ENCODE data around the gene TADA3. TPM values are rescaled to one million over a fixed set of nuclear protein-coding genes. Genes with fewer than 3 reads are reported as not detected.

Gene TADA3
- total RNA-seq, 1 donor from 2014 or later: 45.3 TPM

DNA sequence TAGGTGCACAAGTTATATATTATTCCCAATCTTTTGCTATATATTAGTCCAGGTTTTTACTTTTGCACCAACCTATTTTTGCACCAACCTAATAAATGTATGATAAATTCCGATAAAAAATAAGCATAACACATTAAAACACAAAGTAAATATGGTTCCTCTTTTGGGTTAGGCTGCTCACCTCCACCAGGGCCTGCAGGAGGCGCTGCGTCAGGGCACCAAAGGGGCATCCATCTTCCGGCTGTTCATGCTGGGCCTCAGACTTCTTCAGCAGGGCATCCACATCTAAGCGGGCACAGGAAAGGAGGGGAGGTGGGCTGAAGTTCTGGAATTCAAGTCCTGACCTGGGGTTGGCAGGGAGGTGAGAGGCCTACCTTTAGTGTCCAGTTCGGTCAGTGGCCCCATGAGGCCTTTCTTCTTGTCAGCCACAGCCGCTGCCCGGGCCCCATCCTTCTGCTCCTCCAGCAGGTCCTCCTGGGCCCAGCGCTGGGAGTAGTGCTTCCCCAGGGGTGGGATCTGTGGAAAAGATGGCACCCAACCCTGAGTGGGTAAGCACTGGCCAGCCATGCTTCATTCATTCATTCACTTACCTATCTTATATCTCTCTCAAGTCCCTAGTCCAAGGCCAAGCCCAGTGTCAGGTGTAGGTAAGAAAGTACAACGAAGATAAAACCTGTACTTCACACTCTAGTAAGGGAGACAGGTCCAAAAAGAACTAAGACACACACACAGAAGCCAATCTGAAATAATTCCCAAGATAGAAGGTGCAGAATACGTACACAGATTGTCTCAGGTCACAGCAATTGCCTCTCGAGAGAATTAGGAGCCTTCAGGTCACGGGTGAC lies 5.2 kb downstream of the TADA3 start:
- H3K9me3 ChIP-seq (replicated peaks): no peaks in the 10 kb centered on the region
- no peak overlapping the region for H3K27ac ChIP-seq (replicated peaks)
- no peak overlapping the region for H3K4me3 ChIP-seq
- peaks cover 82% of the 10 kb centered on the region for H3K36me3 ChIP-seq
- TF ChIP-seq CTCF (IDR thresholded peaks at IDR 0.05; ENCODE audit: borderline replicate concordance): no peak
- peaks cover 17% of the 10 kb centered on the region for H3K4me1 ChIP-seq
- no peaks in the 10 kb centered on the region for H3K27me3 ChIP-seq (ENCODE audit: low read depth)
- intact Hi-C loops (cut with micrococcal nuclease): no loop called here
- DNase-seq: no peak

DNA sequence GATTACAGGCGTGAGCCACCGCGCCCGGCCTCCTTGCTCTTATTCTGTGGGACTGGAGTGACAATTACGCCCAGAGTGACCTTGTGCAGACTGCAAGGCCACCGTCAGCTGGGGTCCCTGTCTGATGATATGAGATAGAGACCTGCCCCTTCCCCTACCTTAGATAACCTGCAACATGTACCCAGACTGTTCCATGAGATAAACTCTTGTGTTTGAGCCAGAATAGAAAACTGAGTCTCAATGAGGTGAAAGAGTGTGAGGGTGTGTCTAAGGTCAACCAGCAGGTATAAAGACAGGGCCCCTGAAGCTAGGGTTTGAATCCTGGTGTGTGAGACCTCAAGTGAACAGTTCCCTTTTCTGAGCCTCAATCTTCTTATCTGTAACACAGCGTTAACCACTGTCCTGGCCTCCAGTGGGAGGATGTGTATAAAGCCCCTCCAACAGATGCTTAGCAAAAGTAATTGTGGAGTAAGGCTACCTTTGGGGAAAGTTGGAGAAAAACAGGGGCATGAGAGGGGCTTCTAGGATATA lies 6.0 kb downstream of the TADA3 start:
- no peaks in the 10 kb centered on the region for H3K9me3 ChIP-seq (replicated peaks)
- peaks cover 90% of the 10 kb centered on the region for H3K36me3 ChIP-seq
- H3K27me3 ChIP-seq (ENCODE audit: low read depth): no peaks in the 10 kb centered on the region
- DNase-seq: no peak
- no peak overlapping the region for H3K27ac ChIP-seq (replicated peaks)
- H3K4me1 ChIP-seq: peaks cover 10% of the 10 kb centered on the region
- TF ChIP-seq CTCF (IDR thresholded peaks at IDR 0.05; ENCODE audit: borderline replicate concordance): no peak
- intact Hi-C loops (cut with micrococcal nuclease): no loop called here
- no peak overlapping the region for H3K4me3 ChIP-seq

DNA sequence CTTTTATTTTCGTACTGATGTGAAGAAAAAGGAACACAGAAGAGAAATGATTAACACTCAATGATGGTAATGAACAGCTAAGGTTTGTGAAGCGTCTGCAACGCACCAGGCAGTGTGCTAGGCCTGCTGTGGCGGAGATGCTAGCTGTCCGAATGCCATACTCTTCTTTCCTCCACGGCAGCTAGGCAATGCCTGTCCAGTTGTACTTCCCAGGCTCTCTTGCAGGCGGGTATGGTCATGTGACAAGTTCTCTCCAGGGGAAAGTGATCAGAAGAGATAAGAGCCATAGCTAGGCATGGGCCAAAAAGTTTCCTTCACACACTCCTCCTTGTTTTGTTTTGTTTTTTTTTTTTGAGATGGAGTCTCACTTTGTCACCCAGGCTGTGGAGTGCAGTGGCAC lies 6.7 kb downstream of the TADA3 start:
- Histone ChIP-seq H3K27ac (replicated peaks) (no peak overlapping the region), H3K4me3 (no peak overlapping the region), H3K4me1 (peaks cover 3% of the 10 kb centered on the region), H3K27me3 (ENCODE audit: low read depth) (no peaks in the 10 kb centered on the region), H3K9me3 (replicated peaks) (no peaks in the 10 kb centered on the region), H3K36me3 (peaks cover 94% of the 10 kb centered on the region)
- DNase-seq: no peak
- intact Hi-C loops (cut with micrococcal nuclease): no loop called here
- TF ChIP-seq CTCF (IDR thresholded peaks at IDR 0.05; ENCODE audit: borderline replicate concordance): no peak

DNA sequence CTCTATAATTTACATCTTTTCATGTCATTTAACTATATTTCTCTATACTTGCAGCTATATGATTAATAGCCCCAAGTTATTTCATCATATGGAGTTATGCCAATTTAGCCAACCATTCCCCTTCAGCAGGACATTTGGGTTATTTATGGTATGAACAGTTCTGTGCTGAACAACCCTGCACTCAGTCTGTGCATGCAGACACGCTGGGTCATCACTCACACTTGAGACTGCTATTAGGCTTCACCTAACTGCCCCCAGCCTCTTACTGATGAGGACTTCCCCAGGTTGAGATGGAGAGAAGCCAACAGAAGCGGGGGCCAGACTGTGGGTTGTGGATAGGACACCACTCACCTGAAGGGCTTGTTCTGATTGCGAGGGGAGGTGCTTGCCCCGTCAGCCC lies 7.3 kb downstream of the TADA3 start:
- Histone ChIP-seq H3K4me3 (no peak overlapping the region), H3K9me3 (replicated peaks) (no peaks in the 10 kb centered on the region), H3K27me3 (ENCODE audit: low read depth) (no peaks in the 10 kb centered on the region), H3K36me3 (peaks cover 94% of the 10 kb centered on the region), H3K27ac (replicated peaks) (no peak overlapping the region), H3K4me1 (no peaks in the 10 kb centered on the region)
- DNase-seq: no peak
- no peak for TF ChIP-seq CTCF (IDR thresholded peaks at IDR 0.05; ENCODE audit: borderline replicate concordance)
- intact Hi-C loops (cut with micrococcal nuclease): no loop called here

DNA sequence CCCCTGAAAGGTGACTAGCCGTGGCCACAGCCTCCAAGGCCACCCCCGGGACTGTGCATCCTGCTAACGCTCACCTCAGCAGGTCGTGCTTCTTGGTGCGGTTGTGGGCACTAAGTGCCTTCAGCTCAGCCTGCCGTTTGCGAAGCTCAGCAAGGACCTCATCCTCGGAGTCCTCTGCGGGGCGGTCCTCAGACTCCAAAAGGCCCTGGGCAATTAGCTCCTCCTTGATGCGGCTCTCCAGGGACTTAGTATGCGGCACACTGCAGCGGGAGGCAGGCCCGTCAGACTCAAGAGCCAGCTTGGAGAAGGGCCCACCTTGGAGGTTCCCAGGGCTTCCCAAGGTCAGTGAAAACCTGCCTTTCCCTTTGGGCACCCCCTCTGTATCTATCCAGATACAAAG lies 8.3 kb downstream of the TADA3 start:
- Histone ChIP-seq H3K4me3 (no peak overlapping the region), H3K9me3 (replicated peaks) (no peaks in the 10 kb centered on the region), H3K27me3 (ENCODE audit: low read depth) (no peaks in the 10 kb centered on the region), H3K27ac (replicated peaks) (no peak overlapping the region), H3K4me1 (peaks cover 1% of the 10 kb centered on the region), H3K36me3 (peaks cover 89% of the 10 kb centered on the region)
- DNase-seq: no peak
- TF ChIP-seq CTCF (IDR thresholded peaks at IDR 0.05; ENCODE audit: borderline replicate concordance): no peak
- intact Hi-C loops (cut with micrococcal nuclease): no loop called here

Data from left ventricle myocardium inferior (tissue), 1 donor.